ENCODE results near the gene XPO1. TPM values are rescaled to one million over a fixed set of nuclear protein-coding genes. Genes with fewer than 3 reads are reported as not detected.
"Not testable (repeated sequence)": the region's sequence is repeated elsewhere in the genome, so short reads cannot be mapped to it uniquely, and the experiment has no call there.

Gene XPO1
- total RNA-seq, 4 donors from 2014 or later, result 60.3 to 130 (median 78.0) TPM

DNA sequence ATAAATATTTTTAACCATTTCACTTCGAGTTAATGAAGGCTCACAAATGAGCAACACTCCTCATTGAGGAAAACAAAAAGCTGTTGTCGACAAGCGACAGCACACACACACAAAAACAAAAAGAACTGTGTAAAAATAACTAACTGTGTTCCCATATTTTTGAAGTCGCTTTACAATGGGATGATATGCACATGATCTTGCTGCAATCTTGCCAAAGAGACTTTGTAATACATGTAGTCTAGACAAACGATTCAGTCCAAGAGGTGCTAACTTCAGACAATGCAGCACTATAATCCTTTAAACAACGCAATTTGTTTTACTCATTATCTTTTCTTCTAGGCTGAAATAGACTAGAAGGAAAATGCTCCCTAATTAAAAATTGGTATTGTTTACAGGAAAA is 60.1 kb downstream of the XPO1 start:
- WGBS, 2 donors (ENCODE audit: low coverage in 1 of 2), result 86 to 87% methylated on average over 6 of the region's 6 CpGs
- intact Hi-C loops (cut with DNase I; ENCODE audit: low total_unique reads) (no loop called here), in situ Hi-C loops (cut with MboI; ENCODE audit: low pct_ligation_motif_present in 1 of 4, low pct_unique_long_range_greater_than_20kb in 1 of 4, low sequenced_read_pairs in 3 of 4) (no loop called here)
- Histone ChIP-seq H3K4me3 (no peak overlapping the region), H3K4me1 (no peaks in the 10 kb centered on the region), H3K36me3 (peaks cover 0 to 50% (median 19%) of the 10 kb centered on the region in 4 donors), H3K9me3 (no peaks in the 10 kb centered on the region), H3K27ac (no peak overlapping the region), H3K27me3 (no peaks in the 10 kb centered on the region)
- TF ChIP-seq POLR2AphosphoS5 (IDR thresholded peaks at IDR 0.05) (no peak), CTCF (IDR thresholded peaks at IDR 0.05) (no peak), EP300 (IDR thresholded peaks at IDR 0.05; ENCODE audit: low read depth) (no peak), POLR2A (IDR thresholded peaks at IDR 0.05) (no peak)
- DNase-seq, result no peak

DNA sequence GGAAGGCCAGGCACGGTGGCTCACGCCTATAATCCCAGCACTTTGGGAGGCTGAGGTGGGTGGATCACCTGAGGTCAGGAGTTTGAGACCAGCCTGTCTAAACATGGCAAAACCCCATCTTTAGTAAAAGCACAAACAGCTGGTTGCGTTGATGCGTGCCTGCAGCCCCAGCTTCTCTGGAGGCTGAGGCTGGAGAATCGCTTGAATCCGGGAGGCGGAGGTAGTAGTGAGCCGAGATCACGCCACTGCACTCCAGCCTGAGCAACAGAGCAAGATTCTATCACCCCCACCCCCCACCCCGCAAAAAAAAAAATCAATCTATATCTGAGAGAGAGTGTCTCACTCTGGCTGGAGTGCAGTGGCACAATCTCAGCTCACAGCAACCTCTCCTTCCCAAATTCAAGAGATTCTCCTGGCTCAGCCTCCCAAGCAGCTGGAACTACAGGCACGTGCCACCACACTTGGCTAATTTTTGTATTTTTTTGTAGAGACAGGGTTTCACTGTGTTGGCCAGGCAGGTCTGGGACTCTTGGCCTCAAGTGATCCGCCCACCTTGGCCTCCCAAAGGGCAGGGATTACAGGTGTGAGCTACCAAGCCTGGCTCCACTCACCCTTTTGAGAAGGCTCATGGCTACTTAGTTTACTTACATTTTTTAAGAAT is 61.1 kb downstream of the XPO1 start:
- H3K4me3 ChIP-seq; intact Hi-C loops (cut with DNase I; ENCODE audit: low total_unique reads); H3K27ac ChIP-seq; in situ Hi-C loops (cut with MboI; ENCODE audit: low pct_ligation_motif_present in 1 of 4, low pct_unique_long_range_greater_than_20kb in 1 of 4, low sequenced_read_pairs in 3 of 4); H3K27me3 ChIP-seq; H3K9me3 ChIP-seq; H3K4me1 ChIP-seq; DNase-seq: not testable (repeated sequence)
- WGBS, 2 donors (ENCODE audit: low coverage in 1 of 2), result 80 to 97% methylated on average over 2 to 12 of the region's 12 CpGs
- H3K36me3 ChIP-seq, result peaks cover 0 to 40% (median 14%) of the 10 kb centered on the region in 4 donors

DNA sequence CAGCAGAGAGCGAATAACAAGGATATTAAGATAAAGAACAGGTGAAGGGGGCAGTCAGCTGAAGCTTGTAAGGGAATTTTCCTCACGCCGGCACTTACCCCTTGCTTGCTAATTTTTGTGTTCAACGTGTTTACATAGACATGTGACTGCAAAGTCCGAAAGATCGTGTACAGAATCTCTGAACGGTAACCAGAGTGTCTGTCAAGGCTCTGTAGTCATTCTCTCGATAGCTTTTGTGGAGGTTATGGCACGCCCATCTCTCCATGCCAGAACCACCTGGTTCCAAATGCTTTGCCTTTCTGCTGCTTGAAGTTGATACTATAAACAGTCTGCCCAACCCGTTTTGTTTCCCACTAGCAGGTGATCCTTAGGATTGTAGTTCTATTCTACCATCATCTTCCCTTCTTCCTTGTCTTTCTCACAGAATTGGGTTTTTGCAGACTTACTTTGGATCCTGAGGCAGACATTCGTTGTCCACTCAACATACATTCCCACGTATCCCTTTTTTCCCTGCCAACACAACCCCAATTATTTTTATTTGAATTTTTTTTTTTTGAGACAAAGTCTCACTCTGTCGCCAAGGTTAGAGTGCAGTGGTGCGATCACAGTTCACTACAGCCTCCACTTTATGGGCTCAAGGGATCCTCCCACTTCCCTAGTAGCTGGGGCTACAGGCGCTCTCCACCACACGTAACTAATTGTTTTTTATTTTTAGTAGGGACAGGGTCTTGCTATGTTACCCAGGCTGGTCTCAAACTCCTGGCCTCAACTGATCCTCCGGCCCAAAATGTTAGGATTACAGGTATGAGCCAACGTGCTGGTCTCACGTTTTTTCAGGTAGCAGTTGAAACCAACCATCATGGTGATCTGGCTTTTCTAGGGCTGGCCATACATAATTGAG is 66.0 kb downstream of the XPO1 start:
- Histone ChIP-seq H3K4me3 (peak overlapping the region; percentile 84 to 92 (median 86)), H3K36me3 (peaks cover 0 to under 1% (median 0%) of the 10 kb centered on the region in 4 donors), H3K27ac (peak overlapping the region; percentile 96 to 99 (median 98)), H3K27me3 (no peaks in the 10 kb centered on the region), H3K9me3 (no peaks in the 10 kb centered on the region), H3K4me1 (peaks cover 9 to 32% (median 17%) of the 10 kb centered on the region in 4 donors)
- 19 to 35% methylated on average over 11 to 19 of the region's 19 CpGs for WGBS, 2 donors (ENCODE audit: low coverage in 1 of 2)
- intact Hi-C loops (cut with DNase I; ENCODE audit: low total_unique reads), result loop anchor here (5.0 kb wide), 1 partner anchor 65 kb away; the partner anchor contains the start of gene XPO1
- peak; percentile 34 for DNase-seq
- in situ Hi-C loops (cut with MboI; ENCODE audit: low pct_ligation_motif_present in 1 of 4, low pct_unique_long_range_greater_than_20kb in 1 of 4, low sequenced_read_pairs in 3 of 4), result no loop called here
- TF ChIP-seq POLR2A (IDR thresholded peaks at IDR 0.05) (no peak), POLR2AphosphoS5 (IDR thresholded peaks at IDR 0.05) (no peak), EP300 (IDR thresholded peaks at IDR 0.05; ENCODE audit: low read depth) (no peak), CTCF (IDR thresholded peaks at IDR 0.05) (no peak)

GRCh38 chr2:61470965-61471904 is 66.9 kb downstream of the XPO1 start, which contains the start of gene USP34:
Gene USP34 (minus strand): TSS chr2:61471087. CDS start chr2:61470692, 395 bp downstream.
- 1% methylated on average over 62 of the region's 91 CpGs; no CpG with 5 or more reads in 1 of the 2 donors for WGBS, 2 donors (ENCODE audit: low coverage in 1 of 2)
- no peak for TF ChIP-seq EP300 (IDR thresholded peaks at IDR 0.05; ENCODE audit: low read depth)
- TF ChIP-seq POLR2AphosphoS5 (IDR thresholded peaks at IDR 0.05), result peak; percentile 82 to 94 (median 90)
- peak; percentile 89 for TF ChIP-seq POLR2A (IDR thresholded peaks at IDR 0.05)
- peak in 2 of 5 experiments; percentile 41 to 46 for TF ChIP-seq CTCF (IDR thresholded peaks at IDR 0.05)
- intact Hi-C loops (cut with DNase I; ENCODE audit: low total_unique reads), result loop anchor here (5.0 kb wide), 1 partner anchor 66 kb away; the partner anchor contains the start of gene XPO1
- no peaks in the 10 kb centered on the region for H3K27me3 ChIP-seq
- H3K4me1 ChIP-seq, result peaks cover 10 to 41% (median 18%) of the 10 kb centered on the region in 4 donors
- no peaks in the 10 kb centered on the region for H3K36me3 ChIP-seq
- DNase-seq, result peak; percentile 96
- no peaks in the 10 kb centered on the region for H3K9me3 ChIP-seq
- in situ Hi-C loops (cut with MboI; ENCODE audit: low pct_ligation_motif_present in 1 of 4, low pct_unique_long_range_greater_than_20kb in 1 of 4, low sequenced_read_pairs in 3 of 4), result no loop called here
- peak within 1 kb of the TSS; percentile 84 to 92 (median 86) for H3K4me3 ChIP-seq
- H3K27ac ChIP-seq, result peak within 1 kb of the TSS; percentile 96 to 99 (median 98)

All from transverse colon (tissue), 4 donors.